ENCODE measurements around the gene ZNF778. TPM values are rescaled to one million over a fixed set of nuclear protein-coding genes. Genes with fewer than 3 reads are reported as not detected.

Gene ZNF778
- total and polyA plus RNA-seq, 2 donors (not counting 1 experiment from before 2014, with no cell fraction given) = 2.2 to 13.4 TPM

GRCh38 chr16:89264800-89265550 is 47.5 kb downstream of the ZNF778 start:
- CTCF ChIA-PET = interaction anchor here (1.4 kb wide), 1 partner anchor 18 kb away, joined by 3 read pairs; no protein-coding TSS in a partner anchor
- Histone ChIP-seq H3K36me3 (replicated peaks in 1 of 2; ENCODE audit: control extremely low read depth in 1 of 2, control insufficient read depth in 1 of 2, extremely low read depth in 1 of 2, insufficient read depth in 2 of 2, low read length in 1 of 2) (peaks cover 3 to 26% of the 10 kb centered on the region in 2 experiments), H4K20me1 (ENCODE audit: control insufficient read depth, insufficient read depth, low read length, poor library complexity, severe bottlenecking) (peaks cover 16% of the 10 kb centered on the region), H3K4me2 (replicated peaks; ENCODE audit: low read depth, low read length, poor library complexity, severe bottlenecking) (no peak overlapping the region), H3K9me3 (ENCODE audit: control extremely low read depth in 1 of 3, control insufficient read depth in 2 of 3, insufficient read depth in 1 of 3, low read length in 2 of 3) (peaks cover 0 to 16% (median 6%) of the 10 kb centered on the region in 3 donors), H3K27me3 (replicated peaks in 1 of 4; ENCODE audit: control extremely low read depth in 1 of 4, control insufficient read depth in 3 of 4, insufficient read depth in 4 of 4, low read length in 3 of 4) (no peaks in the 10 kb centered on the region), H3K27ac (ENCODE audit: low read length in 2 of 2) (no peak overlapping the region), H2AFZ (ENCODE audit: insufficient read depth, low read depth, low read length, poor library complexity, severe bottlenecking) (no peak overlapping the region), H3K79me2 (ENCODE audit: control insufficient read depth, insufficient read depth, low read length) (peaks cover 1% of the 10 kb centered on the region), H3K4me3 (ENCODE audit: control extremely low read depth in 1 of 5, extremely low read depth in 1 of 5, insufficient read depth in 1 of 5, low read depth in 2 of 5, low read length in 4 of 5) (no peak overlapping the region), H3K4me1 (ENCODE audit: control insufficient read depth in 2 of 2, insufficient read depth in 2 of 2, low read length in 2 of 2) (no peaks in the 10 kb centered on the region), H3K9ac (ENCODE audit: low read length) (no peak overlapping the region)
- POLR2A ChIA-PET = no interaction called here
- no peaks in the 10 kb centered on the region for H3K27me3 Mint-ChIP-seq
- H3K9me3 Mint-ChIP-seq (ENCODE audit: insufficient read depth) = no peaks in the 10 kb centered on the region
- H3K27ac Mint-ChIP-seq = no peak overlapping the region
- no peak overlapping the region for H3K4me3 Mint-ChIP-seq
- intact Hi-C loops (cut with micrococcal nuclease) = no loop called here
- DNase-seq (no peak), ATAC-seq (ENCODE audit: low read depth) (no peak)
- TF ChIP-seq, protein P1, sequence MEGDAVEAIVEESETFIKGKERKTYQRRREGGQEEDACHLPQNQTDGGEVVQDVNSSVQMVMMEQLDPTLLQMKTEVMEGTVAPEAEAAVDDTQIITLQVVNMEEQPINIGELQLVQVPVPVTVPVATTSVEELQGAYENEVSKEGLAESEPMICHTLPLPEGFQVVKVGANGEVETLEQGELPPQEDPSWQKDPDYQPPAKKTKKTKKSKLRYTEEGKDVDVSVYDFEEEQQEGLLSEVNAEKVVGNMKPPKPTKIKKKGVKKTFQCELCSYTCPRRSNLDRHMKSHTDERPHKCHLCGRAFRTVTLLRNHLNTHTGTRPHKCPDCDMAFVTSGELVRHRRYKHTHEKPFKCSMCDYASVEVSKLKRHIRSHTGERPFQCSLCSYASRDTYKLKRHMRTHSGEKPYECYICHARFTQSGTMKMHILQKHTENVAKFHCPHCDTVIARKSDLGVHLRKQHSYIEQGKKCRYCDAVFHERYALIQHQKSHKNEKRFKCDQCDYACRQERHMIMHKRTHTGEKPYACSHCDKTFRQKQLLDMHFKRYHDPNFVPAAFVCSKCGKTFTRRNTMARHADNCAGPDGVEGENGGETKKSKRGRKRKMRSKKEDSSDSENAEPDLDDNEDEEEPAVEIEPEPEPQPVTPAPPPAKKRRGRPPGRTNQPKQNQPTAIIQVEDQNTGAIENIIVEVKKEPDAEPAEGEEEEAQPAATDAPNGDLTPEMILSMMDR (IDR thresholded peaks at IDR 0.05) = no peak
- no peak for TF ChIP-seq EZH2 (IDR thresholded peaks at IDR 0.05; ENCODE audit: borderline replicate concordance, insufficient read depth, low read depth, low read length, poor library complexity, severe bottlenecking)
- 96% methylated on average over 16 of the region's 19 CpGs for WGBS (ENCODE audit: insufficient coverage)
- H3K4me1 Mint-ChIP-seq = no peaks in the 10 kb centered on the region

GRCh38 chr16:89265647-89266046 is 48.1 kb downstream of the ZNF778 start:
- ATAC-seq (ENCODE audit: low read depth) (no peak), DNase-seq (no peak)
- Histone ChIP-seq H3K4me2 (replicated peaks; ENCODE audit: low read depth, low read length, poor library complexity, severe bottlenecking) (no peak overlapping the region), H3K79me2 (ENCODE audit: control insufficient read depth, insufficient read depth, low read length) (peaks cover 8% of the 10 kb centered on the region), H3K27ac (ENCODE audit: low read length in 2 of 2) (no peak overlapping the region), H3K36me3 (replicated peaks in 1 of 2; ENCODE audit: control extremely low read depth in 1 of 2, control insufficient read depth in 1 of 2, extremely low read depth in 1 of 2, insufficient read depth in 2 of 2, low read length in 1 of 2) (peaks cover 3 to 32% of the 10 kb centered on the region in 2 experiments), H3K9ac (ENCODE audit: low read length) (no peak overlapping the region), H3K9me3 (ENCODE audit: control extremely low read depth in 1 of 3, control insufficient read depth in 2 of 3, insufficient read depth in 1 of 3, low read length in 2 of 3) (peaks cover 0 to 16% (median 6%) of the 10 kb centered on the region in 3 donors), H3K4me3 (ENCODE audit: control extremely low read depth in 1 of 5, extremely low read depth in 1 of 5, insufficient read depth in 1 of 5, low read depth in 2 of 5, low read length in 4 of 5) (no peak overlapping the region), H3K27me3 (replicated peaks in 1 of 4; ENCODE audit: control extremely low read depth in 1 of 4, control insufficient read depth in 3 of 4, insufficient read depth in 4 of 4, low read length in 3 of 4) (no peaks in the 10 kb centered on the region), H2AFZ (ENCODE audit: insufficient read depth, low read depth, low read length, poor library complexity, severe bottlenecking) (no peak overlapping the region), H4K20me1 (ENCODE audit: control insufficient read depth, insufficient read depth, low read length, poor library complexity, severe bottlenecking) (peaks cover 23% of the 10 kb centered on the region), H3K4me1 (ENCODE audit: control insufficient read depth in 2 of 2, insufficient read depth in 2 of 2, low read length in 2 of 2) (no peaks in the 10 kb centered on the region)
- intact Hi-C loops (cut with micrococcal nuclease) = no loop called here
- Mint-ChIP-seq H3K4me1 (no peaks in the 10 kb centered on the region), H3K27ac (no peak overlapping the region), H3K9me3 (ENCODE audit: insufficient read depth) (no peaks in the 10 kb centered on the region), H3K4me3 (no peak overlapping the region), H3K27me3 (no peaks in the 10 kb centered on the region)
- ChIA-PET POLR2A (no interaction called here), CTCF (interaction anchor here (1.4 kb wide), 1 partner anchor 19 kb away, joined by 3 read pairs; no protein-coding TSS in a partner anchor)
- WGBS (ENCODE audit: insufficient coverage) = 97% methylated on average over 20 of the region's 21 CpGs
- TF ChIP-seq, protein P1 (IDR thresholded peaks at IDR 0.05) = no peak
- no peak for TF ChIP-seq EZH2 (IDR thresholded peaks at IDR 0.05; ENCODE audit: borderline replicate concordance, insufficient read depth, low read depth, low read length, poor library complexity, severe bottlenecking)

Measured in B cell (primary cell).